ENCODE results near the gene ELFN1.

- TF ChIP-seq, protein P1, sequence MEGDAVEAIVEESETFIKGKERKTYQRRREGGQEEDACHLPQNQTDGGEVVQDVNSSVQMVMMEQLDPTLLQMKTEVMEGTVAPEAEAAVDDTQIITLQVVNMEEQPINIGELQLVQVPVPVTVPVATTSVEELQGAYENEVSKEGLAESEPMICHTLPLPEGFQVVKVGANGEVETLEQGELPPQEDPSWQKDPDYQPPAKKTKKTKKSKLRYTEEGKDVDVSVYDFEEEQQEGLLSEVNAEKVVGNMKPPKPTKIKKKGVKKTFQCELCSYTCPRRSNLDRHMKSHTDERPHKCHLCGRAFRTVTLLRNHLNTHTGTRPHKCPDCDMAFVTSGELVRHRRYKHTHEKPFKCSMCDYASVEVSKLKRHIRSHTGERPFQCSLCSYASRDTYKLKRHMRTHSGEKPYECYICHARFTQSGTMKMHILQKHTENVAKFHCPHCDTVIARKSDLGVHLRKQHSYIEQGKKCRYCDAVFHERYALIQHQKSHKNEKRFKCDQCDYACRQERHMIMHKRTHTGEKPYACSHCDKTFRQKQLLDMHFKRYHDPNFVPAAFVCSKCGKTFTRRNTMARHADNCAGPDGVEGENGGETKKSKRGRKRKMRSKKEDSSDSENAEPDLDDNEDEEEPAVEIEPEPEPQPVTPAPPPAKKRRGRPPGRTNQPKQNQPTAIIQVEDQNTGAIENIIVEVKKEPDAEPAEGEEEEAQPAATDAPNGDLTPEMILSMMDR (IDR thresholded peaks at IDR 0.05) = no peak
- no peak for TF ChIP-seq POLR2A (IDR thresholded peaks at IDR 0.05)
Observed at GRCh38 chr7:1777122-1777521, 107.0 kb downstream of the ELFN1 start.
